Measurements from ENCODE around the gene REX1BD. TPM values are rescaled to one million over a fixed set of nuclear protein-coding genes. Genes with fewer than 3 reads are reported as not detected.
"Not testable (repeated sequence)": the region's sequence is repeated elsewhere in the genome, so short reads cannot be mapped to it uniquely, and the experiment has no call there.

Gene REX1BD
- total RNA-seq, 1 donor from 2014 or later = 54.1 TPM

DNA sequence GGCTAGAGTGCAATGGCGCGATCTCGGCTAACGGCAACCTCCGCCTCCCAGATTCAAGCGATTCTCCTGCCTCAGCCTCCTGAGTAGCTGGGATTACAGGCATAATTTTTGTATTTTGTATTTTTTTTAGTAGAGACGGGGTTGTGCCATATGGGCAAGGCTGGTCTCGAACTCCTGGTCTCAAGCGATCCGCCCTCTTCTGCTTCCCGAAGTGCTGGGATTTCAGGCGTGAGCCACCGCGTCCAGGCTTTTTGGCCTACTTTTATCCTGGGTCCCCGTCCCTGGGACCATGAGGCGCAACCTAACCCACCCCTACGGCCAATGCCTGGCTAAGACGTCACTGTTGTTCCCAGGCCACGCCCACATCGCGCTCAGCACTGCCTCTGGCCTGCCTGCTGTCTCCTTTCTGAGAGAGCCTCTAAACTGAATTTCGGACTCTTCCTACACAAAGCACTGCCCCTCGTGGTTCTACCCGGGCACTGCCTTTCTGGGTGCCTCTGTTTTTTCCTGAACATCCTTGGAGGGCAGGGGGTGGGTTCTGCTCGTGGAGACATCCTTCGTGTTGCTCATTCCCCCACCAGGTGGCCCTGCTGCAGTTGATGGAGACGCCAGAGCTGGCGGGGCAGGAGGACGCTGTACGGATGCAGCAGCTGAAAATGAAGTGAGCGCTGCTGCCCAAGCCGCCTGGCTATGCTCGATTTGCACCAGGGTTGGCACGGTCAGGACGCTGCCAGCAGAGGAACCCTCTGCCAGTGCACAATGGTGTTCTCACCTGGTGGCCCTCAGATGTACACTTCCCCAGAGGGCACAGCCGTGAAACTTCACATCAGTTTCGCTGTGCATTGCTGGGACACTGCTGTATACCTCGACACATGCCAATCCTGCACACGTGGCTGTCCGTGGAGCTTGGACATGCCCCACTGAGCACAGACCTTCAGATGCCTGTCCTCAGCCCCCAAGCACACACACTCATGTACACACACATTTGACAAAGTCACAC lies 2.0 kb downstream of the REX1BD start:
- no peaks in the 10 kb centered on the region for H3K36me3 Mint-ChIP-seq (ENCODE audit: low read depth)
- TF ChIP-seq, protein P1, sequence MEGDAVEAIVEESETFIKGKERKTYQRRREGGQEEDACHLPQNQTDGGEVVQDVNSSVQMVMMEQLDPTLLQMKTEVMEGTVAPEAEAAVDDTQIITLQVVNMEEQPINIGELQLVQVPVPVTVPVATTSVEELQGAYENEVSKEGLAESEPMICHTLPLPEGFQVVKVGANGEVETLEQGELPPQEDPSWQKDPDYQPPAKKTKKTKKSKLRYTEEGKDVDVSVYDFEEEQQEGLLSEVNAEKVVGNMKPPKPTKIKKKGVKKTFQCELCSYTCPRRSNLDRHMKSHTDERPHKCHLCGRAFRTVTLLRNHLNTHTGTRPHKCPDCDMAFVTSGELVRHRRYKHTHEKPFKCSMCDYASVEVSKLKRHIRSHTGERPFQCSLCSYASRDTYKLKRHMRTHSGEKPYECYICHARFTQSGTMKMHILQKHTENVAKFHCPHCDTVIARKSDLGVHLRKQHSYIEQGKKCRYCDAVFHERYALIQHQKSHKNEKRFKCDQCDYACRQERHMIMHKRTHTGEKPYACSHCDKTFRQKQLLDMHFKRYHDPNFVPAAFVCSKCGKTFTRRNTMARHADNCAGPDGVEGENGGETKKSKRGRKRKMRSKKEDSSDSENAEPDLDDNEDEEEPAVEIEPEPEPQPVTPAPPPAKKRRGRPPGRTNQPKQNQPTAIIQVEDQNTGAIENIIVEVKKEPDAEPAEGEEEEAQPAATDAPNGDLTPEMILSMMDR (IDR thresholded peaks at IDR 0.05) = peak; percentile 76
- no peaks in the 10 kb centered on the region for H3K9me3 Mint-ChIP-seq (ENCODE audit: low read depth)
- H3K4me3 Mint-ChIP-seq (ENCODE audit: unreplicated experiment) = peak overlapping the region; percentile 80
- H3K27ac Mint-ChIP-seq (ENCODE audit: unreplicated experiment) = peak overlapping the region; percentile 90
- H3K27me3 Mint-ChIP-seq (ENCODE audit: low read depth) = no peaks in the 10 kb centered on the region
- DNase-seq (ENCODE audit: low spot score) = no peak
- H3K4me1 Mint-ChIP-seq (ENCODE audit: low read depth) = peaks cover 19% of the 10 kb centered on the region

DNA sequence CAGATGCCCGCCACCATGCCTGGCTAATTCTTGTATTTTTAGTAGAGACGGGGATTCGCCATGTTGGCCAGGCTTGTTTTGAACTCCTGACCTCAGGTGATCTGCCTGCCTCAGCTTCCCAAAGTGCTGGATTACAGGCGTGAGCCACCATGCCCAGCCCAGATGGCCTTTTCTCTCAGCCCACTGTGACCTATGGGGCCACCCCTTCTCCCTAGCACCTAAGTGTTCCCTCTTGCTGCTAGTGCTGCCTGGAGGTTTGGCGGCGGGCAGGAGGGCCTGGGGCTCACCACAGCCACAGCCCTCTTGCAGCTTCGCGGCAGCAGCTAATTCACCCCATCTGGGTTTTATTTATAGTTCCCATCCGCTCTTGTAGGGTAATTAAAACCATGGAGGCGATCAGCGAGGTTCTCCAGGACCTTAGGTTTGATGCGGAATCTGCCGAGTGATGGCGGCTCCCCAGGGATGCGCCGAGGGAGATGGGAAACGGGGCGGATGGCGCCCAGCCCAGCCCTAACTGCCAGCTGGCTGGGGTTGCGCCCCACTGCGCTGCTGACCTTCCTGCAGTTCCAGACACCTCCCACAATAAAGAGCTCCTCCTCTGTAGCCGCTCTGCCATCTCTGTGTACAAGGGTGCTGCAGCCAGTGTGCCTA lies 3.3 kb downstream of the REX1BD start:
- peaks cover 19% of the 10 kb centered on the region for H3K4me1 Mint-ChIP-seq (ENCODE audit: low read depth)
- TF ChIP-seq, protein P1 (IDR thresholded peaks at IDR 0.05) = no peak
- no peak for DNase-seq (ENCODE audit: low spot score)
- H3K27ac Mint-ChIP-seq (ENCODE audit: unreplicated experiment) = no peak overlapping the region
- no peaks in the 10 kb centered on the region for H3K36me3 Mint-ChIP-seq (ENCODE audit: low read depth)
- no peak overlapping the region for H3K4me3 Mint-ChIP-seq (ENCODE audit: unreplicated experiment)
- no peaks in the 10 kb centered on the region for H3K27me3 Mint-ChIP-seq (ENCODE audit: low read depth)
- H3K9me3 Mint-ChIP-seq (ENCODE audit: low read depth) = no peaks in the 10 kb centered on the region

DNA sequence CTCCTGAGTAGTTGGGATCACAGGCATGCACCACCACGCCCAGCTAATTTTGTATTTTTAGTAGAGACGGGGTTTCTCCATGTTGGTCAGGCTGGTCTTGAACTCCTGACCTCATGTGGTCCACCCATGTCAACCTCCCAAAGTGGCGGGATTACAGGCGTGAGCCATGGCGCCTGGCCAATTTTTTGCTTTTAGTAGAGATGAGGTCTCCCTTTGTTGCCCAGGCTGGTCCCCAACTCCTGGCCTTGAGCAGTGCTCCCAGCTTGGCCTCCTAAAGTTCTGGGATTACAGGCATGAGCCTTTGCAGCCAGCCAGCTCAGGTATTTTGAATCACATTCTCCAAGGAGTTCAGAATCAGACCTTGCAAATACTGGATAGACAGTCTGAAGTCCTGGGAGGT lies 4.1 kb downstream of the REX1BD start:
- not testable (repeated sequence) for DNase-seq (ENCODE audit: low spot score); H3K27me3 Mint-ChIP-seq (ENCODE audit: low read depth); H3K36me3 Mint-ChIP-seq (ENCODE audit: low read depth); H3K27ac Mint-ChIP-seq (ENCODE audit: unreplicated experiment); H3K9me3 Mint-ChIP-seq (ENCODE audit: low read depth); H3K4me3 Mint-ChIP-seq (ENCODE audit: unreplicated experiment)
- peaks cover 19% of the 10 kb centered on the region for H3K4me1 Mint-ChIP-seq (ENCODE audit: low read depth)

DNA sequence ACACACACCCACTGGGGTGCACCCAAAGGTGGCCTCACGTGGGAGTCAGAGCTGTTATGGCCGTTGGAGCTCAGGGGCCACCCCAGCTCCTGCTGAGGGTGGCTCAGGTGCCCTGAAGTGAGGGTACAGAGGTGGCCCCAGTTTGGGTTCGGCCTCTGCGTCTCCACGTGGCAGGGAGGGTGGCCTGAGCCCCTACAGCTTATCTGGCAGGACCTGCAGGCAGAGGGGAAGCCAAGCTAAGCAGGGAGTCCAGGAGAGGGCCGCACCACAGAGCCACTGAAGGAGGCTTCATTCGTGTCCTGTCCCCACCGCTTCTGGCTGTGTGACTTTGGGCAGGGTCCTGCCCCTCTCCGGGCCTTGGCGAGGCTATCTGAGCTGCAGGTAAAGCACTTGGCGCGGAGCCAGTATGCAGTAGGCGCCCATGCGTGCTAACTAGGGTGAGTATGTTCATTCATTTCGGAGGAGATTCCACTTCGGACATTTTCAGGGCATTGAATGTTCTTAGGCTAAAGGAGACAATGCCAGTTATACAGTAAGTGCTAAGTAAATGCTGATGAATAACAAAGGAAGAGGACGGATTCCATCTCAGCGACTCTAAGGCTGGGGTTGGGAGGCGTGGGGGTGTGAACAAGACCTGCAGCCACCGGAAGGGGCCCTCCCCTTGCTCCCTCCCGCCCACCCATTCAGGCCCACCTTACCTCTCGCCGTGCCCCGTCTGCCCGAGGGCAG lies 4.9 kb downstream of the REX1BD start:
- TF ChIP-seq, protein P1 (IDR thresholded peaks at IDR 0.05) = no peak
- H3K27me3 Mint-ChIP-seq (ENCODE audit: low read depth) = no peaks in the 10 kb centered on the region
- DNase-seq (ENCODE audit: low spot score) = no peak
- no peaks in the 10 kb centered on the region for H3K36me3 Mint-ChIP-seq (ENCODE audit: low read depth)
- H3K4me1 Mint-ChIP-seq (ENCODE audit: low read depth) = peaks cover 14% of the 10 kb centered on the region
- no peaks in the 10 kb centered on the region for H3K9me3 Mint-ChIP-seq (ENCODE audit: low read depth)
- no peak overlapping the region for H3K27ac Mint-ChIP-seq (ENCODE audit: unreplicated experiment)
- no peak overlapping the region for H3K4me3 Mint-ChIP-seq (ENCODE audit: unreplicated experiment)

DNA sequence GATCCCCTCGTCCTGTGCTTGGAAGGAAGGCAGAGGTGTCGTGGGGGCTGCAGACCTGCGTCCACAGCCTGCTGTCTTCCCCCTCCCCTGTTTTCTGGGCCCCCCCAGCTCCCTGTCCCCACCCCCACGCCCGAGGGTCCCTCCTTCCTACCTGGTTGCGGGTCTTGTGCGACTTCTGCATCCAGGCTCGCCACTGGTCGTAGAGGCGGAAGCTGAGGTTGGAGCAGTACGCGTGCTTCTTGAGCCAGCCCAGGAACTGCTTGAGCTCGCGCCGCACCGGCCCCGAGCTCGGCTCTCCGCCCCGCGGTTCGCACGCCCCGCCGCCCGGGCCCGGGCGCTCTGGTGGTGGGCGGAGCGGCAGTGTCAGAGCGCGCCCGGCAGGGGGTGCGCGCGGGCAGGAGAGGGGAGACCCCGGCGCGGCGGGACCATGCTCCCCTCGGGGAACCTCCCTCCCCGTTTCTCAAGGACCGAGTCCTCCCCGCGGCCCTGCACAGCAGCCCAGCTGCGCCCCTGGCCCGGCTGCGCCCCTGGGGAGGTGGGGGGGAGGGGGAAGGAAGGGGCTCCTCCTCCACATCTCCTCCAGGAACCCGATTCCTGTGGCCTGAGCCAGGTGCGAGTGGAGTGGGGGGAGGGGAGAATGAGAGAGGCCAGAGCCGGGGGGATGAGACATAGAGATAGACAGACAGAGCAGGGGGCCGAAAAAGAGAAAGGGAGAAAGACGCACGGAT lies 5.7 kb downstream of the REX1BD start:
- no peak overlapping the region for H3K27ac Mint-ChIP-seq (ENCODE audit: unreplicated experiment)
- no peaks in the 10 kb centered on the region for H3K27me3 Mint-ChIP-seq (ENCODE audit: low read depth)

More for the DNA sequence above, 5.7 kb downstream of the REX1BD start:
- no peaks in the 10 kb centered on the region for H3K36me3 Mint-ChIP-seq (ENCODE audit: low read depth)
- peak overlapping the region; percentile 59 for H3K4me3 Mint-ChIP-seq (ENCODE audit: unreplicated experiment)
- TF ChIP-seq, protein P1 (IDR thresholded peaks at IDR 0.05) = peak; percentile 89
- DNase-seq (ENCODE audit: low spot score) = no peak
- peaks cover 14% of the 10 kb centered on the region for H3K4me1 Mint-ChIP-seq (ENCODE audit: low read depth)
- no peaks in the 10 kb centered on the region for H3K9me3 Mint-ChIP-seq (ENCODE audit: low read depth)
